Measurements from ENCODE around the gene EPHB1.
"Not testable (repeated sequence)": the region's sequence is repeated elsewhere in the genome, so short reads cannot be mapped to it uniquely, and the experiment has no call there.

The EPHB1 gene

GRCh38 chr3:135106445-135106844, 311.4 kb downstream of the EPHB1 start:
- H3K4me3 Mint-ChIP-seq, result no peak overlapping the region
- no peaks in the 10 kb centered on the region for H3K36me3 Mint-ChIP-seq (ENCODE audit: low read depth)
- H3K9me3 Mint-ChIP-seq, result no peaks in the 10 kb centered on the region
- H3K27me3 Mint-ChIP-seq, result no peaks in the 10 kb centered on the region
- intact Hi-C loops (cut with micrococcal nuclease), result no loop called here
- H3K27ac Mint-ChIP-seq, result no peak overlapping the region
- no peaks in the 10 kb centered on the region for H3K4me1 Mint-ChIP-seq (ENCODE audit: low read depth)

GRCh38 chr3:135107043-135107442, 312.0 kb downstream of the EPHB1 start:
- no peaks in the 10 kb centered on the region for H3K27me3 Mint-ChIP-seq
- no peaks in the 10 kb centered on the region for H3K4me1 Mint-ChIP-seq (ENCODE audit: low read depth)
- no peaks in the 10 kb centered on the region for H3K9me3 Mint-ChIP-seq
- no peak overlapping the region for H3K27ac Mint-ChIP-seq
- no peaks in the 10 kb centered on the region for H3K36me3 Mint-ChIP-seq (ENCODE audit: low read depth)
- H3K4me3 Mint-ChIP-seq, result no peak overlapping the region
- intact Hi-C loops (cut with micrococcal nuclease), result no loop called here

- no peaks in the 10 kb centered on the region for H3K36me3 Mint-ChIP-seq (ENCODE audit: low read depth)
- intact Hi-C loops (cut with micrococcal nuclease), result no loop called here
- no peaks in the 10 kb centered on the region for H3K4me1 Mint-ChIP-seq (ENCODE audit: low read depth)
- no peak overlapping the region for H3K4me3 Mint-ChIP-seq
- no peaks in the 10 kb centered on the region for H3K9me3 Mint-ChIP-seq
- no peak overlapping the region for H3K27ac Mint-ChIP-seq
- no peaks in the 10 kb centered on the region for H3K27me3 Mint-ChIP-seq
Observed at GRCh38 chr3:135109681-135110080, 314.6 kb downstream of the EPHB1 start.

GRCh38 chr3:135114551-135114950, 319.5 kb downstream of the EPHB1 start:
- H3K27ac Mint-ChIP-seq; H3K36me3 Mint-ChIP-seq (ENCODE audit: low read depth); intact Hi-C loops (cut with micrococcal nuclease); H3K4me3 Mint-ChIP-seq; H3K27me3 Mint-ChIP-seq; H3K4me1 Mint-ChIP-seq (ENCODE audit: low read depth); H3K9me3 Mint-ChIP-seq: not testable (repeated sequence)

- intact Hi-C loops (cut with micrococcal nuclease), result no loop called here
- Mint-ChIP-seq H3K4me3 (no peak overlapping the region), H3K9me3 (no peaks in the 10 kb centered on the region), H3K36me3 (ENCODE audit: low read depth) (no peaks in the 10 kb centered on the region), H3K27me3 (no peaks in the 10 kb centered on the region), H3K4me1 (ENCODE audit: low read depth) (no peaks in the 10 kb centered on the region), H3K27ac (no peak overlapping the region)
Observed at GRCh38 chr3:135117977-135118376, 322.9 kb downstream of the EPHB1 start.

- Mint-ChIP-seq H3K9me3 (no peaks in the 10 kb centered on the region), H3K27ac (no peak overlapping the region), H3K27me3 (no peaks in the 10 kb centered on the region), H3K36me3 (ENCODE audit: low read depth) (no peaks in the 10 kb centered on the region), H3K4me1 (ENCODE audit: low read depth) (no peaks in the 10 kb centered on the region), H3K4me3 (no peak overlapping the region)
- intact Hi-C loops (cut with micrococcal nuclease), result no loop called here
Observed at GRCh38 chr3:135118792-135119191, 323.7 kb downstream of the EPHB1 start.

- Mint-ChIP-seq H3K36me3 (ENCODE audit: low read depth) (no peaks in the 10 kb centered on the region), H3K4me3 (no peak overlapping the region), H3K27me3 (no peaks in the 10 kb centered on the region), H3K9me3 (no peaks in the 10 kb centered on the region), H3K4me1 (ENCODE audit: low read depth) (no peaks in the 10 kb centered on the region), H3K27ac (no peak overlapping the region)
- intact Hi-C loops (cut with micrococcal nuclease), result no loop called here
Observed at GRCh38 chr3:135125171-135125801, 330.2 kb downstream of the EPHB1 start.

GRCh38 chr3:135127946-135128470, 332.9 kb downstream of the EPHB1 start:
- no peaks in the 10 kb centered on the region for H3K9me3 Mint-ChIP-seq
- no peak overlapping the region for H3K4me3 Mint-ChIP-seq
- H3K27me3 Mint-ChIP-seq, result no peaks in the 10 kb centered on the region
- H3K4me1 Mint-ChIP-seq (ENCODE audit: low read depth), result no peaks in the 10 kb centered on the region
- intact Hi-C loops (cut with micrococcal nuclease), result no loop called here
- no peak overlapping the region for H3K27ac Mint-ChIP-seq
- H3K36me3 Mint-ChIP-seq (ENCODE audit: low read depth), result no peaks in the 10 kb centered on the region

- Mint-ChIP-seq H3K9me3 (no peaks in the 10 kb centered on the region), H3K4me3 (no peak overlapping the region), H3K36me3 (ENCODE audit: low read depth) (no peaks in the 10 kb centered on the region), H3K27me3 (no peaks in the 10 kb centered on the region), H3K27ac (no peak overlapping the region), H3K4me1 (ENCODE audit: low read depth) (no peaks in the 10 kb centered on the region)
- intact Hi-C loops (cut with micrococcal nuclease), result no loop called here
Observed at GRCh38 chr3:135128818-135129217, 333.8 kb downstream of the EPHB1 start.

GRCh38 chr3:135131290-135131689, 336.2 kb downstream of the EPHB1 start:
- no peaks in the 10 kb centered on the region for H3K9me3 Mint-ChIP-seq
- intact Hi-C loops (cut with micrococcal nuclease), result no loop called here
- H3K36me3 Mint-ChIP-seq (ENCODE audit: low read depth), result no peaks in the 10 kb centered on the region
- no peak overlapping the region for H3K27ac Mint-ChIP-seq
- H3K4me1 Mint-ChIP-seq (ENCODE audit: low read depth), result no peaks in the 10 kb centered on the region
- H3K27me3 Mint-ChIP-seq, result no peaks in the 10 kb centered on the region
- H3K4me3 Mint-ChIP-seq, result no peak overlapping the region

GRCh38 chr3:135133905-135134683, 339.0 kb downstream of the EPHB1 start:
- Mint-ChIP-seq H3K36me3 (ENCODE audit: low read depth) (no peaks in the 10 kb centered on the region), H3K9me3 (no peaks in the 10 kb centered on the region), H3K4me1 (ENCODE audit: low read depth) (no peaks in the 10 kb centered on the region), H3K4me3 (no peak overlapping the region), H3K27ac (no peak overlapping the region), H3K27me3 (no peaks in the 10 kb centered on the region)
- intact Hi-C loops (cut with micrococcal nuclease), result no loop called here

- intact Hi-C loops (cut with micrococcal nuclease), result no loop called here
- Mint-ChIP-seq H3K27me3 (no peaks in the 10 kb centered on the region), H3K36me3 (ENCODE audit: low read depth) (no peaks in the 10 kb centered on the region), H3K27ac (no peak overlapping the region), H3K4me1 (ENCODE audit: low read depth) (no peaks in the 10 kb centered on the region), H3K4me3 (no peak overlapping the region), H3K9me3 (no peaks in the 10 kb centered on the region)
Observed at GRCh38 chr3:135134684-135135075, 339.6 kb downstream of the EPHB1 start.

GRCh38 chr3:135135445-135135844, 340.4 kb downstream of the EPHB1 start:
- H3K36me3 Mint-ChIP-seq (ENCODE audit: low read depth), result no peaks in the 10 kb centered on the region
- H3K27ac Mint-ChIP-seq, result no peak overlapping the region
- H3K27me3 Mint-ChIP-seq, result no peaks in the 10 kb centered on the region
- no peak overlapping the region for H3K4me3 Mint-ChIP-seq
- intact Hi-C loops (cut with micrococcal nuclease), result no loop called here
- no peaks in the 10 kb centered on the region for H3K9me3 Mint-ChIP-seq
- no peaks in the 10 kb centered on the region for H3K4me1 Mint-ChIP-seq (ENCODE audit: low read depth)

- Mint-ChIP-seq H3K27ac (no peak overlapping the region), H3K27me3 (no peaks in the 10 kb centered on the region), H3K4me1 (ENCODE audit: low read depth) (no peaks in the 10 kb centered on the region), H3K4me3 (no peak overlapping the region), H3K36me3 (ENCODE audit: low read depth) (no peaks in the 10 kb centered on the region), H3K9me3 (no peaks in the 10 kb centered on the region)
- intact Hi-C loops (cut with micrococcal nuclease), result no loop called here
Observed at GRCh38 chr3:135136361-135137100, 341.5 kb downstream of the EPHB1 start.

All from dendritic cell treated with granulocyte-macrophage colony-stimulating factor and Interleukin-4, amounts not matched to agents 40 ng/mL and 50 ng/mL, for 4 days (primary cell).